PFSK-1 (cell line): ENCODE measurements around the gene ZNF581. TPM values are rescaled to one million over a fixed set of nuclear protein-coding genes. Genes with fewer than 3 reads are reported as not detected.

Experiments used
- FOXP2 ChIP-seq: optimal IDR thresholded peaks from 2 replicates; pipeline ENCODE3; 2011; ENCODE audit warnings: borderline replicate concordance, control low read depth, inconsistent platforms; ENCODE audit not compliant: insufficient read depth; ENCODE audit errors: extremely low read length, extremely low read depth
- POLR2AphosphoS5 ChIP-seq: IDR thresholded peaks from 2 replicates; pipeline ENCODE4 v1.6.1; 2012; ENCODE audit warnings: low read depth, mild to moderate bottlenecking, control low read depth, low read length, moderate library complexity
- SIN3A ChIP-seq: IDR thresholded peaks from 2 replicates; pipeline ENCODE4 v1.6.1; 2012; ENCODE audit warnings: mild to moderate bottlenecking, low read length, moderate library complexity, borderline replicate concordance; ENCODE audit not compliant: insufficient read depth
- TAF1 ChIP-seq: IDR thresholded peaks from 2 replicates; pipeline ENCODE4 v1.6.1; 2012; ENCODE audit warnings: low read length, control low read depth, borderline replicate concordance; ENCODE audit not compliant: insufficient read depth
- polyA plus RNA-seq: library from polyadenylated mRNA; unstranded; fragments of >200 nt; gene quantifications from one replicate; pipeline ENCODE4 v1.2.1, GENCODE V29; 2012; ENCODE audit warnings: low read depth, missing spikeins; ENCODE audit not compliant: insufficient read length
- TF ChIP-seq, protein P1 (sequence below), 2 experiments: IDR thresholded peaks; 2 replicates each; pipeline versions ENCODE4 v1.6.1 to v1.8.0; 2011 to 2012; ENCODE audit warnings: low read depth in 2 of 2, low read length in 2 of 2, control low read depth in 1 of 2, inconsistent platforms in 1 of 2, mild to moderate bottlenecking in 1 of 2, moderate library complexity in 1 of 2; ENCODE audit not compliant: insufficient read depth in 1 of 2

ZNF581 gene, protein sequence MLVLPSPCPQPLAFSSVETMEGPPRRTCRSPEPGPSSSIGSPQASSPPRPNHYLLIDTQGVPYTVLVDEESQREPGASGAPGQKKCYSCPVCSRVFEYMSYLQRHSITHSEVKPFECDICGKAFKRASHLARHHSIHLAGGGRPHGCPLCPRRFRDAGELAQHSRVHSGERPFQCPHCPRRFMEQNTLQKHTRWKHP
- 60.3 TPM for polyA plus RNA-seq

DNA sequence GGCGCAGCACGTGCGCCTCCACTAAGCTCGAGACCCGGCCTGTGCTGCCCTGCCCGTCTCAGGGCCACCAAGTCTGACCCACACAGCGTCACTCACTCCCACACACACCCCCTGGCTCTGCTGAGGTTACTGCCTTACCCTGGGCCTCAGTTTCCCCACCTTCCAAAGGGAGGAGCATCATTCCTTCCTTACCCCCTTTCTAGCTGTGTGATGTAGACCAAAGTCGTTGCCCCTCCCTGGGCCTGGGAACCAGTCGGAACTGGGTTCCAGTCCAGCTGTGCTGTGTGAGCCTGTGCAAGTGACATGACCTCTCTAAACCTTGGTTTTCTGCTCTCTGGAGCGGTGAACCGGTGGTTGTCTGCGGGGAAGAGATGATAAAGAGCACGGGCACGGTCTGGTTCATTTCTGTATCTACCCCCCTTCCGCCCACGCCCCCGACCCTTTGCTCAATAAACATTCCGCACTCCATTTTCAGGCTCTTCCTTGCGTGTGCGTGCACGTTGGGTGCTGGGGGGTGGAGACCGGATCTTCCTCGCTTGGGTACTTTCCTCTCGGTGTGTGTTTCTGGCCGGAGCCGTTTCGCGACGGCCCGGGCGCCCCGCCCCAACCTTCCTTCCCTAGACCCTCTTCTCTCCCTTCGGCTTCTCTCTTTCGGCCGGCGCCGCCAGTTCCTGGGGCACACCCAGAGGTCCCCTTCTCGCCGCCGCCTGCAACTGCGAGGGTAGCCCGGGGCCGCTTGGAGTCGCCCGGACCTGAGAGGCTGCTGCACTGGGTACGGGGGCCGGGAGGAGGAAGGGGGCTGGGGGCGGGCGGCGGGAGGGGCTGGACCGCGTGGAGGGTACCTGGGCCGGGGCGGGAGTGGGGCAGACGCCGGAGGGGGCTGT is at the start of gene ZNF581:
ZNF581 (plus strand) TSS at position 647 of the 884 bp plus-strand sequence. CDS start 923 bp downstream, outside the sequence.
- TF ChIP-seq, protein P1, sequence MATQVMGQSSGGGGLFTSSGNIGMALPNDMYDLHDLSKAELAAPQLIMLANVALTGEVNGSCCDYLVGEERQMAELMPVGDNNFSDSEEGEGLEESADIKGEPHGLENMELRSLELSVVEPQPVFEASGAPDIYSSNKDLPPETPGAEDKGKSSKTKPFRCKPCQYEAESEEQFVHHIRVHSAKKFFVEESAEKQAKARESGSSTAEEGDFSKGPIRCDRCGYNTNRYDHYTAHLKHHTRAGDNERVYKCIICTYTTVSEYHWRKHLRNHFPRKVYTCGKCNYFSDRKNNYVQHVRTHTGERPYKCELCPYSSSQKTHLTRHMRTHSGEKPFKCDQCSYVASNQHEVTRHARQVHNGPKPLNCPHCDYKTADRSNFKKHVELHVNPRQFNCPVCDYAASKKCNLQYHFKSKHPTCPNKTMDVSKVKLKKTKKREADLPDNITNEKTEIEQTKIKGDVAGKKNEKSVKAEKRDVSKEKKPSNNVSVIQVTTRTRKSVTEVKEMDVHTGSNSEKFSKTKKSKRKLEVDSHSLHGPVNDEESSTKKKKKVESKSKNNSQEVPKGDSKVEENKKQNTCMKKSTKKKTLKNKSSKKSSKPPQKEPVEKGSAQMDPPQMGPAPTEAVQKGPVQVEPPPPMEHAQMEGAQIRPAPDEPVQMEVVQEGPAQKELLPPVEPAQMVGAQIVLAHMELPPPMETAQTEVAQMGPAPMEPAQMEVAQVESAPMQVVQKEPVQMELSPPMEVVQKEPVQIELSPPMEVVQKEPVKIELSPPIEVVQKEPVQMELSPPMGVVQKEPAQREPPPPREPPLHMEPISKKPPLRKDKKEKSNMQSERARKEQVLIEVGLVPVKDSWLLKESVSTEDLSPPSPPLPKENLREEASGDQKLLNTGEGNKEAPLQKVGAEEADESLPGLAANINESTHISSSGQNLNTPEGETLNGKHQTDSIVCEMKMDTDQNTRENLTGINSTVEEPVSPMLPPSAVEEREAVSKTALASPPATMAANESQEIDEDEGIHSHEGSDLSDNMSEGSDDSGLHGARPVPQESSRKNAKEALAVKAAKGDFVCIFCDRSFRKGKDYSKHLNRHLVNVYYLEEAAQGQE (IDR thresholded peaks at IDR 0.05; ENCODE audit: insufficient read depth in 1 of 2, low read depth in 2 of 2, low read length in 2 of 2) = 0 out of 4 replicates have a peak, but pooled peaks of 1 of the 2 experiments have one; percentile 23
- peak; percentile 91; the same call in 1 of the 2 replicates for TF ChIP-seq SIN3A
- TF ChIP-seq POLR2AphosphoS5 = peak; percentile 75
- peak; percentile 70; the same call in 1 of the 2 replicates for TF ChIP-seq TAF1
- peak; percentile 58 for TF ChIP-seq FOXP2

DNA sequence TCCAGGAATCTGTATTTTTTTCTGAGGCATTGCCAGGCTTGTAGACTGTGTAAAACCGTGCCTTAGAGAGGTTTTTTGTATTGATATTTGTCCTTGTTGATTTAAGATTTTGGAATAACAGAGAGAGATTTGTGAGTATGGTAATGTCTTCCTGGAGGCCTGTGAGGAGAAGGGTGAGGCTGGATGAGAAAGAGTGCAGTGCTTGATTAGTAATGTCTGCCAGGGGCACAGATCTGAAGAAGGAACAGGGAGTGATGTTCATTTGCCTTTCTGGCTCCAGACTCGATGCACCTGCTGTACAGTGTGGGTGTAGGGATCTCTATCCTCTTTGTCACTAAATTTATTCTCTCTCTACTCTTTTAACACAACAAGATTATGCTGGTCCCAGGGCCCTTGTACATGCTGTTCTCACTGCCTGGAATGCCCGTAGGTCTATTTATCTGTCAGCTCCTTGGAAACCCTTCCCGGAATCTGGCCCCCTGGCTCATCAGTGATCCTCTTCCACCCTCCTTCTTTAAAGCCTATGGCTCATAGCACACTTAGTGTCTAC is 48.4 kb upstream of the ZNF581 start:
- TF ChIP-seq SIN3A (no peak), TAF1 (no peak), FOXP2 (no peak), POLR2AphosphoS5 (no peak)
- TF ChIP-seq, protein P1 (IDR thresholded peaks at IDR 0.05; ENCODE audit: insufficient read depth in 1 of 2, low read depth in 2 of 2, low read length in 2 of 2) = no peak

DNA sequence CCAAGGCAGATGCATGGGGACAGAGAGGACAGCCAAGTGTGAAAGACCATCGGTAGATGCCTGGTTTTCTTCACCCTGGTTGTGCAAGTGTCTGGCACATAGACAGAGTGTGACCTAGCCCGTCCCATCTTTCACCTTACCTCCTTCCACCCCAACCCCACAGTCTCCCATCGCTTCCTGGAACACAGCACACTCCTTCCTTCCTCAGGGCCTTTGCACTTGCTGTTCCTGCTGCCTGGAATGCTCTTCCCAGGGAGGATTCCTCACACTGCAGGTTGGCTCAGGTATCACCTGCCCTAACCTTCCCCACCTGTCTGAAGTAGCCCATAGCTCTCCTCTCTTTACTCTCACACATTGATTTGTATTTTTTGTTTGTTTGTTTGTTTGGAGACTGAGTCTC is 47.1 kb upstream of the ZNF581 start:
- TF ChIP-seq SIN3A (no peak), TAF1 (no peak), FOXP2 (no peak), POLR2AphosphoS5 (no peak)
- TF ChIP-seq, protein P1 (IDR thresholded peaks at IDR 0.05; ENCODE audit: insufficient read depth in 1 of 2, low read depth in 2 of 2, low read length in 2 of 2) = no peak

DNA sequence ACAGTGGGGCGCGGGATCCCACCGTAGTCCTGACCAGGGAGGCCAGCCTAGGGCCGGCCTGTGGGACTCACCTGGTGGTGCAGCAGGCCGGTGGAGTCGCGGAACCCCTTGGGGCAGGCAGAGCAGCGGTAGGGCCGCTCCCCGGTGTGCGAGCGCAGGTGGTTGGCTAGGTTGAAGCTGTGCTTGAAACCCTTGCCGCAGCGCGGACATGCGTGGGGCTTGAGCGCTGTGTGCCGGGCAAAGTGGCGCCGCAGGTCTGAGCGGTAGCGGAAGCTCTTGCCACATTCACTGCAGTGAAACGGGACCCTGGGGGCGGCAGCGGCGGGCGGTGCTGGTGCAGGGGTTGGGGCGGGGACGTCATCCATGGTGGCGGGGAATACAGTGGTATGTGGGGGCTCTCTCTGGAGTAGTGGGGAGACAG is 45.9 kb upstream of the ZNF581 start:
- no peak for TF ChIP-seq POLR2AphosphoS5
- TF ChIP-seq, protein P1 (IDR thresholded peaks at IDR 0.05; ENCODE audit: insufficient read depth in 1 of 2, low read depth in 2 of 2, low read length in 2 of 2) = no peak
- no peak for TF ChIP-seq FOXP2
